ENCODE data around the gene ESYT1.
A peak's percentile ranks its signal among the peaks of the same experiment; 100 is the strongest.

Gene ESYT1

DNA sequence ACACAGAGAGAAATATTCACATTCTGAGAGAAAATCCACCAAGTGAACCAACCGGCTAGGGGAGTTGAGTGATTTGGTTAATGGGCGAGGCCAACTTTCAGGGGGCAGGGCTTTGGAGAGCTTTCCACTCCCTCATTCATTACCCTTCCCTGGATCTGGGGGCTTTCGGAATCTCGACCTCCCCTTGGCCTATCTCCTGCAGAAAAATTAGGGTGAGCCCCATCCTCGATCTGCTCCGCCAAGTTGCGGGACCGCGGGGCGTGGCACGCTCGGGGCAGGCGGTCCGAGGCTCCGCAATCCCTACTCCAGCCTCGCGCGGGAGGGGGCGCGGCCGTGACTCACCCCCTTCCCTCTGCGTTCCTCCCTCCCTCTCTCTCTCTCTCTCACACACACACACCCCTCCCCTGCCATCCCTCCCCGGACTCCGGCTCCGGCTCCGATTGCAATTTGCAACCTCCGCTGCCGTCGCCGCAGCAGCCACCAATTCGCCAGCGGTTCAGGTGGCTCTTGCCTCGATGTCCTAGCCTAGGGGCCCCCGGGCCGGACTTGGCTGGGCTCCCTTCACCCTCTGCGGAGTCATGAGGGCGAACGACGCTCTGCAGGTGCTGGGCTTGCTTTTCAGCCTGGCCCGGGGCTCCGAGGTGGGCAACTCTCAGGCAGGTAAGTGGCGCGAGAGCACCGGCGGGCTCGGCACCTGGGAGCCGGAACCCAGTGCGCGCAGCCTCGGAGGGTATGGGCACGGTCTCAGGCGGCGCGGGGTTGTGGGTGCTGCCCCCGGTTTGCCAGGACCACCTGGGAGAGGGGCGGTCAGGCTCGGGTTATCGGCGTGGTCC lies 48.1 kb upstream of the ESYT1 start, which contains the start of gene ERBB3:
TSS of gene ERBB3 (plus strand) at position 443 of the 833 bp plus-strand sequence. CDS start at position 579, 136 bp downstream.
- Histone ChIP-seq H4K91ac (ENCODE audit: low read length) (no peak within 1 kb of the TSS), H2BK15ac (ENCODE audit: low read depth, poor library complexity, severe bottlenecking) (peak within 1 kb of the TSS; percentile 20), H2AK5ac (ENCODE audit: low read length, severe bottlenecking) (no peak within 1 kb of the TSS), H2BK5ac (ENCODE audit: low read depth, low read length, poor library complexity, severe bottlenecking) (peak within 1 kb of the TSS; percentile 20), H2BK12ac (ENCODE audit: low read length in 2 of 2) (no peak within 1 kb of the TSS), H3K79me1 (replicated peaks; ENCODE audit: low read length, poor library complexity, severe bottlenecking) (no peaks in the 10 kb centered on the region), H3K4me2 (ENCODE audit: low read length, poor library complexity, severe bottlenecking) (peak within 1 kb of the TSS; percentile 96), H2AFZ (ENCODE audit: low read depth, low read length) (peak within 1 kb of the TSS; percentile 83), H3K4ac (ENCODE audit: low read depth in 1 of 2, low read length in 2 of 2) (peak within 1 kb of the TSS in 1 of 2 experiments; percentile 56), H4K8ac (ENCODE audit: low read length) (peak within 1 kb of the TSS; percentile 46), H3K9ac (ENCODE audit: low read length) (peak within 1 kb of the TSS; percentile 79), H3K4me1 (ENCODE audit: control insufficient read depth, insufficient read depth, low read depth, low read length) (peaks cover 18% of the 10 kb centered on the region), H3K27me3 (ENCODE audit: control insufficient read depth in 1 of 2, insufficient read depth in 1 of 2, low read length in 2 of 2) (peaks cover 29 to 37% of the 10 kb centered on the region in 2 experiments), H3K14ac (ENCODE audit: low read length in 2 of 2) (peak within 1 kb of the TSS in 1 of 2 experiments; percentile 41), H3K27ac (ENCODE audit: low read length, poor library complexity, severe bottlenecking) (peak within 1 kb of the TSS; percentile 73), H3K18ac (ENCODE audit: low read depth in 1 of 2, low read length in 2 of 2) (peak within 1 kb of the TSS in 1 of 2 experiments; percentile 44), H2BK120ac (ENCODE audit: low read depth, low read length) (no peak within 1 kb of the TSS), H3K36me3 (ENCODE audit: control insufficient read depth in 1 of 2, insufficient read depth in 2 of 2, low read depth in 1 of 2, low read length in 2 of 2) (no peaks in the 10 kb centered on the region), H3K9me3 (ENCODE audit: control insufficient read depth, low read length) (no peaks in the 10 kb centered on the region), H3K23ac (ENCODE audit: low read length in 2 of 2) (peak within 1 kb of the TSS in 1 of 2 experiments; percentile 89), H3K4me3 (ENCODE audit: insufficient read depth in 1 of 2, low read depth in 1 of 2, low read length in 2 of 2) (peak within 1 kb of the TSS; percentile 62 to 85)
- WGBS: under 1% methylated on average over 54 of the region's 59 CpGs
- DNase-seq: peak; percentile 87

DNA sequence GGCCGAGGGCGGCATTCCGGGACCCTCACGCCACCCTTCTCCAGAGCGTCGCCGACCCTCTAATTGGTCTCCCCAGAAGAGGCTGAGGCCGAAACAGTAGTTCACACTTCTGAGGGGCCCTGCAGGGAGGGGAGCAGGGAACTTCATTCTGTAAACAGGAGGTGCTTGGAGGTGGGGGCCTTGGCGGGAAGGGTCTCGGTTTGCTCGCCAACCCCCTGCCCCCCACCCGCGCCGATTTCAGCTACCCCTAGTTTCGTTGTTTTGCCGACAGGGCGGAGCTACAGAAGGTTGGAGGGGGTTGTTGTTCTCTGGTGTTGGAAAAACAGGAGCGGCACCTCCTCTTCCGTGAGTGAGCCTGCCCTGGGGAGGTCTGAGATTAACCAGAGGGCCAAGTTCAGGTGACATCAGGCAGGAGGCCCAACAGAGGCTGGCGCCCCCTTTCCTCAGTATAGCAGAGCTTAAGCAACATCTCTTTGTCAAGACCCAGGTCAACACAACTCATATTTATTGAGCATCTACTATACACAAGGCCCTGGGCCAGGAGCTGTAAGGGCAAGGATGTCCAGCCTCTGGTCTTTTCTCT lies 47.4 kb upstream of the ESYT1 start:
- H3K18ac ChIP-seq (ENCODE audit: low read depth in 1 of 2, low read length in 2 of 2): no peak overlapping the region
- WGBS: 12% methylated on average over 6 of the region's 20 CpGs
- DNase-seq: no peak
- H3K36me3 ChIP-seq (ENCODE audit: control insufficient read depth in 1 of 2, insufficient read depth in 2 of 2, low read depth in 1 of 2, low read length in 2 of 2): no peaks in the 10 kb centered on the region
- no peak overlapping the region for H4K91ac ChIP-seq (ENCODE audit: low read length)
- no peak overlapping the region for H3K9ac ChIP-seq (ENCODE audit: low read length)
- no peak overlapping the region for H3K4ac ChIP-seq (ENCODE audit: low read depth in 1 of 2, low read length in 2 of 2)
- no peaks in the 10 kb centered on the region for H3K79me1 ChIP-seq (replicated peaks; ENCODE audit: low read length, poor library complexity, severe bottlenecking)
- peaks cover 18% of the 10 kb centered on the region for H3K4me1 ChIP-seq (ENCODE audit: control insufficient read depth, insufficient read depth, low read depth, low read length)
- peak overlapping the region; percentile 62 to 85 for H3K4me3 ChIP-seq (ENCODE audit: insufficient read depth in 1 of 2, low read depth in 1 of 2, low read length in 2 of 2)
- no peak overlapping the region for H4K8ac ChIP-seq (ENCODE audit: low read length)
- peak overlapping the region in 1 of 2 experiments; percentile 89 for H3K23ac ChIP-seq (ENCODE audit: low read length in 2 of 2)
- no peaks in the 10 kb centered on the region for H3K9me3 ChIP-seq (ENCODE audit: control insufficient read depth, low read length)
- H2AK5ac ChIP-seq (ENCODE audit: low read length, severe bottlenecking): no peak overlapping the region
- H3K27ac ChIP-seq (ENCODE audit: low read length, poor library complexity, severe bottlenecking): no peak overlapping the region
- peak overlapping the region; percentile 20 for H2BK5ac ChIP-seq (ENCODE audit: low read depth, low read length, poor library complexity, severe bottlenecking)
- H3K27me3 ChIP-seq (ENCODE audit: control insufficient read depth in 1 of 2, insufficient read depth in 1 of 2, low read length in 2 of 2): peaks cover 29 to 37% of the 10 kb centered on the region in 2 experiments
- no peak overlapping the region for H2BK12ac ChIP-seq (ENCODE audit: low read length in 2 of 2)
- H2BK15ac ChIP-seq (ENCODE audit: low read depth, poor library complexity, severe bottlenecking): no peak overlapping the region
- H2BK120ac ChIP-seq (ENCODE audit: low read depth, low read length): no peak overlapping the region
- peak overlapping the region; percentile 96 for H3K4me2 ChIP-seq (ENCODE audit: low read length, poor library complexity, severe bottlenecking)
- H2AFZ ChIP-seq (ENCODE audit: low read depth, low read length): no peak overlapping the region
- H3K14ac ChIP-seq (ENCODE audit: low read length in 2 of 2): no peak overlapping the region

GRCh38 chr12:56081393-56082347 lies 46.4 kb upstream of the ESYT1 start:
- no peak for DNase-seq
- Histone ChIP-seq H3K4ac (ENCODE audit: low read depth in 1 of 2, low read length in 2 of 2) (no peak overlapping the region), H2BK12ac (ENCODE audit: low read length in 2 of 2) (no peak overlapping the region), H3K18ac (ENCODE audit: low read depth in 1 of 2, low read length in 2 of 2) (no peak overlapping the region), H3K27ac (ENCODE audit: low read length, poor library complexity, severe bottlenecking) (no peak overlapping the region), H2BK5ac (ENCODE audit: low read depth, low read length, poor library complexity, severe bottlenecking) (no peak overlapping the region), H3K9ac (ENCODE audit: low read length) (no peak overlapping the region), H3K4me1 (ENCODE audit: control insufficient read depth, insufficient read depth, low read depth, low read length) (peaks cover 18% of the 10 kb centered on the region), H2BK120ac (ENCODE audit: low read depth, low read length) (no peak overlapping the region), H3K79me1 (replicated peaks; ENCODE audit: low read length, poor library complexity, severe bottlenecking) (no peaks in the 10 kb centered on the region), H2AK5ac (ENCODE audit: low read length, severe bottlenecking) (no peak overlapping the region), H3K14ac (ENCODE audit: low read length in 2 of 2) (no peak overlapping the region), H3K23ac (ENCODE audit: low read length in 2 of 2) (no peak overlapping the region), H2AFZ (ENCODE audit: low read depth, low read length) (no peak overlapping the region), H3K4me2 (ENCODE audit: low read length, poor library complexity, severe bottlenecking) (no peak overlapping the region), H4K91ac (ENCODE audit: low read length) (no peak overlapping the region), H3K4me3 (ENCODE audit: insufficient read depth in 1 of 2, low read depth in 1 of 2, low read length in 2 of 2) (no peak overlapping the region), H3K36me3 (ENCODE audit: control insufficient read depth in 1 of 2, insufficient read depth in 2 of 2, low read depth in 1 of 2, low read length in 2 of 2) (no peaks in the 10 kb centered on the region), H3K9me3 (ENCODE audit: control insufficient read depth, low read length) (no peaks in the 10 kb centered on the region), H2BK15ac (ENCODE audit: low read depth, poor library complexity, severe bottlenecking) (no peak overlapping the region), H4K8ac (ENCODE audit: low read length) (no peak overlapping the region), H3K27me3 (ENCODE audit: control insufficient read depth in 1 of 2, insufficient read depth in 1 of 2, low read length in 2 of 2) (peaks cover 29 to 37% of the 10 kb centered on the region in 2 experiments)
- 79% methylated on average over 5 of the region's 6 CpGs for WGBS
